ENCODE results near the gene TPCN1. TPM values are rescaled to one million over a fixed set of nuclear protein-coding genes. Genes with fewer than 3 reads are reported as not detected.

Gene TPCN1
- total RNA-seq, 4 donors from 2014 or later, result 15.5 to 48.8 (median 34.5) TPM

GRCh38 chr12:113214895-113215400 is 6.3 kb upstream of the TPCN1 start:
- Histone ChIP-seq H3K27me3 (no peaks in the 10 kb centered on the region), H3K36me3 (no peaks in the 10 kb centered on the region), H3K4me3 (no peak overlapping the region), H3K27ac (peak overlapping the region in 3 of 4 donors; percentile 25 to 55 (median 35)), H3K9me3 (no peaks in the 10 kb centered on the region), H3K4me1 (peaks cover 0 to 33% (median 0%) of the 10 kb centered on the region in 3 donors)
- intact Hi-C loops (cut with DNase I), result no loop called here
- TF ChIP-seq POLR2A (IDR thresholded peaks at IDR 0.05), result no peak
- TF ChIP-seq, protein P1, sequence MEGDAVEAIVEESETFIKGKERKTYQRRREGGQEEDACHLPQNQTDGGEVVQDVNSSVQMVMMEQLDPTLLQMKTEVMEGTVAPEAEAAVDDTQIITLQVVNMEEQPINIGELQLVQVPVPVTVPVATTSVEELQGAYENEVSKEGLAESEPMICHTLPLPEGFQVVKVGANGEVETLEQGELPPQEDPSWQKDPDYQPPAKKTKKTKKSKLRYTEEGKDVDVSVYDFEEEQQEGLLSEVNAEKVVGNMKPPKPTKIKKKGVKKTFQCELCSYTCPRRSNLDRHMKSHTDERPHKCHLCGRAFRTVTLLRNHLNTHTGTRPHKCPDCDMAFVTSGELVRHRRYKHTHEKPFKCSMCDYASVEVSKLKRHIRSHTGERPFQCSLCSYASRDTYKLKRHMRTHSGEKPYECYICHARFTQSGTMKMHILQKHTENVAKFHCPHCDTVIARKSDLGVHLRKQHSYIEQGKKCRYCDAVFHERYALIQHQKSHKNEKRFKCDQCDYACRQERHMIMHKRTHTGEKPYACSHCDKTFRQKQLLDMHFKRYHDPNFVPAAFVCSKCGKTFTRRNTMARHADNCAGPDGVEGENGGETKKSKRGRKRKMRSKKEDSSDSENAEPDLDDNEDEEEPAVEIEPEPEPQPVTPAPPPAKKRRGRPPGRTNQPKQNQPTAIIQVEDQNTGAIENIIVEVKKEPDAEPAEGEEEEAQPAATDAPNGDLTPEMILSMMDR (IDR thresholded peaks at IDR 0.05), result peak in 2 of 6 experiments; percentile 9 to 26
- no peak for DNase-seq
- WGBS, 2 donors, result 46 to 48% methylated on average over 5 of the region's 5 CpGs

DNA sequence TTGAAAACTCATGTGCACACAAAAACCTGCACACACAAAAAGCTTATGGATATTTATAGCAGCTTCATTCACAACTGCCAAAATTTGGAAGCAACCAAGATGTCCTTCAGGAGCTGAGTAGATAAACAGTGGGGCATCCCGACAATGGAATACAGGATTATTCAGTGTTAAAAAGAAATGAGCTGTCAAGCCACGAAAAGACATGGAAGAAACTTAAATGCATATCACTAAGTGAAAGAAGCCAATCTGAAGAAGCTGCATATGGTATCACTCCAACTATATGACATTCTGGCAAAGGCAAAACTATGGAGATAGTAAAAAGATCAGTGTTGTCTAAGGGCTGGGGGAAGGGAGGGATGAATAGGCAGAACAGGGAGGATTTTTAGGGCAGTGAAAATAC is 5.2 kb upstream of the TPCN1 start:
- Histone ChIP-seq H3K9me3 (no peaks in the 10 kb centered on the region), H3K27ac (peak overlapping the region in 1 of 4 donors; percentile 58), H3K4me3 (no peak overlapping the region), H3K4me1 (peaks cover 0 to 42% (median 5%) of the 10 kb centered on the region in 3 donors), H3K36me3 (no peaks in the 10 kb centered on the region), H3K27me3 (no peaks in the 10 kb centered on the region)
- WGBS, 2 donors, result 63 to 72% methylated on average over 2 of the region's 2 CpGs
- TF ChIP-seq POLR2A (IDR thresholded peaks at IDR 0.05), result no peak
- TF ChIP-seq, protein P1 (IDR thresholded peaks at IDR 0.05), result no peak
- no peak for DNase-seq
- intact Hi-C loops (cut with DNase I), result no loop called here

DNA sequence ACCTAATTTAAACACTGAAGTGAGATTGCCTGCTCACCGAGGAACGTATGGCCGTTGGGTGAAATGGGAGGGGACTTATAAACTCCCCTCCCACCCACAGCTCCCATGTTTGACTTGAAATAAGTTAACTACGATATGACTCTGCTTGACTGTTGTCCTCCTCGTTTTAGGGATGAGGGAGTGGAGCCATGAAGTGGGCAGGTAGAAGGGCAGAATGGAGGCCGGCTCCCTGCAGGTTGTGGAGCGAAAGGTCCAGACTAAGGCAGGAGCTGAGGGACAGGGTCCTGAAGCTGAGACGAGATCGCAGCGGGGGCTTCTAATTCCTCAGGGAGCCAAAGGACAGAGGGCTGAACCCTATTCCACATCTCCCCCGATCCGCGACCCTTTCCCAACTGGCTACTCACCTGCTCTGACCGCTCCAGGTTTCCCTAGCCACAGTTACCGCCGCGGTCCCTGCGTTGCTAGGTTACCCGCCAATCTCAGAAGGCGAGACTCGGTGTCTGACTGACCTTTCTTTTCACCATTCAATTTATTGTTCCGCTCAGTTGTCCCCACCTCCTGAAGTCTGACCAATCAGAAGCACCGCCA is 577 bp upstream of the TPCN1 start:
- H3K4me3 ChIP-seq, result peak overlapping the region; percentile 21 to 82 (median 56)
- H3K36me3 ChIP-seq, result no peaks in the 10 kb centered on the region
- peaks cover 17 to 64% (median 21%) of the 10 kb centered on the region in 3 donors for H3K4me1 ChIP-seq
- H3K27me3 ChIP-seq, result no peaks in the 10 kb centered on the region
- peak overlapping the region; percentile 7 to 67 (median 54) for H3K27ac ChIP-seq
- intact Hi-C loops (cut with DNase I), result no loop called here
- H3K9me3 ChIP-seq, result no peaks in the 10 kb centered on the region
- TF ChIP-seq, protein P1 (IDR thresholded peaks at IDR 0.05), result no peak
- no peak for TF ChIP-seq POLR2A (IDR thresholded peaks at IDR 0.05)
- DNase-seq, result no peak
- 0% methylated on average over 18 to 20 of the region's 23 CpGs for WGBS, 2 donors

- no peak for DNase-seq
These were observed 899 bp downstream of the TPCN1 start for GRCh38 chr12:113221997-113222729.

More at GRCh38 chr12:113221997-113222729, 899 bp downstream of the TPCN1 start:
- intact Hi-C loops (cut with DNase I), result no loop called here
- H3K4me3 ChIP-seq, result peak overlapping the region; percentile 76 to 95 (median 86)
- H3K4me1 ChIP-seq, result peaks cover 17 to 59% (median 21%) of the 10 kb centered on the region in 3 donors
- H3K27me3 ChIP-seq, result no peaks in the 10 kb centered on the region
- H3K36me3 ChIP-seq, result peaks cover 0 to 11% (median 0%) of the 10 kb centered on the region in 3 donors
- TF ChIP-seq POLR2A (IDR thresholded peaks at IDR 0.05), result no peak
- TF ChIP-seq, protein P1 (IDR thresholded peaks at IDR 0.05), result no peak
- 13 to 31% methylated on average over 6 to 10 of the region's 12 CpGs for WGBS, 2 donors
- peak overlapping the region; percentile 94 to 96 (median 94) for H3K27ac ChIP-seq
- no peaks in the 10 kb centered on the region for H3K9me3 ChIP-seq
